Measurements from ENCODE around the gene ATP2A1.
"Not testable (repeated sequence)": the region's sequence is repeated elsewhere in the genome, so short reads cannot be mapped to it uniquely, and the experiment has no call there.

Gene ATP2A1

GRCh38 chr16:28858421-28858820, 19.9 kb upstream of the ATP2A1 start:
- in situ Hi-C loops (cut with HindIII; ENCODE audit: low sequenced_read_pairs): no loop called here

- in situ Hi-C loops (cut with HindIII; ENCODE audit: low sequenced_read_pairs): no loop called here
Observed at GRCh38 chr16:28859326-28859725, 19.0 kb upstream of the ATP2A1 start.

GRCh38 chr16:28863929-28864793, 14.1 kb upstream of the ATP2A1 start:
- in situ Hi-C loops (cut with HindIII; ENCODE audit: low sequenced_read_pairs): no loop called here

GRCh38 chr16:28865001-28865688, 13.1 kb upstream of the ATP2A1 start:
- in situ Hi-C loops (cut with HindIII; ENCODE audit: low sequenced_read_pairs): no loop called here

GRCh38 chr16:28865722-28866453, 12.4 kb upstream of the ATP2A1 start:
- in situ Hi-C loops (cut with HindIII; ENCODE audit: low sequenced_read_pairs): no loop called here

- in situ Hi-C loops (cut with HindIII; ENCODE audit: low sequenced_read_pairs): no loop called here
Observed at GRCh38 chr16:28866454-28866804, 11.9 kb upstream of the ATP2A1 start.

GRCh38 chr16:28867241-28867640, 11.0 kb upstream of the ATP2A1 start:
- in situ Hi-C loops (cut with HindIII; ENCODE audit: low sequenced_read_pairs): no loop called here

DNA sequence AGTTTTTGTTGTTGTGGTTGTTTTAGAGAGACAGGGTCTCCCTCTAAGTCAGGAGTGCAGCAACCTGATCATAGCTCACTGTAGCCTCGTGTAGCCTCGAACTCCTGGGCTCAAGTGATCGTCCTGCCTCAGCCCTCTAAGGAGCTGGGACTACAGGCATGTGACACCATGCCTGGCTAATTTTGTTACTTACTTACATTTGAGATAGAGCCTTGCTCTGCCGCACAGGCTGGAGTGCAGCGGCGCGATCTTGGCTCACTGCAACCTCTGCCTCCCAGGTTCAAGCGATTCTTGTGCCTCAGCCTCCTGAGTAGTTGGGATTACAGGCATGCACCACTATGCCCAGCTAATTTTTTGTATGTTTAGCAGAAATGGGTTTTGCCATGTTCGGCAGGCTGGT, 10.6 kb upstream of the ATP2A1 start:
- in situ Hi-C loops (cut with HindIII; ENCODE audit: low sequenced_read_pairs): not testable (repeated sequence)

DNA sequence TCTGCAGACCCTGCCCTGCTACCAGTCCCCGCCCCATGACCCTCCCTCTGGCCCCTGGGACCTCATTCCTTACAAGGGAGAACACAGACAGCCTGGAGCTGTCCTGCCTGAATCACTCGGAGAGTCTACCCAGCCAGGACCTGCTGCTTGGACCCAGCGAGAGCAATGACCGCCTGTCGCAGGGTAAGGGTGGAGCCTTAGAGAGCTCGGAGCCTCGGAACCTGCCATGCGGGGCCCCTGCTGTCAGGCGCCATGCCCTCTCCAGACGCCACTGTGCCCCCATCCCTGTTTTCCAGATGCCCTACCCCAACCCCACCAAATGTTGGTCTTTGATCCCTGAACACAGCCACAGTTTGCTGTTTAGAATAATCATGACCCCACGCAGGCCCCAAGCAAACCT, 9.1 kb upstream of the ATP2A1 start:
- in situ Hi-C loops (cut with HindIII; ENCODE audit: low sequenced_read_pairs): no loop called here

DNA sequence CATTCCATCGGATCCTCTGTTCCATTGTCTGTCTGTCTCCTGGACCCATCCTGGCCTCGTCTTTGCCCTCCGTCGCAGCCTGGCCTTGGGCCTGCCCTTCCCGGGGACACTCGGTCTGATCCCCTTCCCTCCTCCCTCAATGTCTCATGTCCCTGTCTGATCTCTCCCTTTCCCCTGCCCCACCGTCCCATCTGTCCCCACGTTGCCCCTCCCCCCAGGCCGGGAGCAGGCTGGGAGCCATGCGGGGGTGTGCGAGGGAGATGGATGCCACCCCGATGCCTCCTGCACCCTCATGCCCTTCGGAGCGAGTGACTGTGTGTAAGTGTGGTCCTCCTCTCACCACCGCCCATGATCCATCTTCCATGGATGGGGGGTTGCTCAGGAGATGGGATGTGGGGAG, 5.3 kb upstream of the ATP2A1 start:
- in situ Hi-C loops (cut with HindIII; ENCODE audit: low sequenced_read_pairs): loop anchor here (10.0 kb wide), 1 partner anchor 348 kb away; no protein-coding TSS in a partner anchor

- in situ Hi-C loops (cut with HindIII; ENCODE audit: low sequenced_read_pairs): loop anchor here (10.0 kb wide), 1 partner anchor 349 kb away; no protein-coding TSS in a partner anchor
Observed at GRCh38 chr16:28873543-28874201, 4.6 kb upstream of the ATP2A1 start.

- in situ Hi-C loops (cut with HindIII; ENCODE audit: low sequenced_read_pairs): loop anchor here (10.0 kb wide), 1 partner anchor 350 kb away; no protein-coding TSS in a partner anchor
Observed at GRCh38 chr16:28874406-28874805, 3.9 kb upstream of the ATP2A1 start.

DNA sequence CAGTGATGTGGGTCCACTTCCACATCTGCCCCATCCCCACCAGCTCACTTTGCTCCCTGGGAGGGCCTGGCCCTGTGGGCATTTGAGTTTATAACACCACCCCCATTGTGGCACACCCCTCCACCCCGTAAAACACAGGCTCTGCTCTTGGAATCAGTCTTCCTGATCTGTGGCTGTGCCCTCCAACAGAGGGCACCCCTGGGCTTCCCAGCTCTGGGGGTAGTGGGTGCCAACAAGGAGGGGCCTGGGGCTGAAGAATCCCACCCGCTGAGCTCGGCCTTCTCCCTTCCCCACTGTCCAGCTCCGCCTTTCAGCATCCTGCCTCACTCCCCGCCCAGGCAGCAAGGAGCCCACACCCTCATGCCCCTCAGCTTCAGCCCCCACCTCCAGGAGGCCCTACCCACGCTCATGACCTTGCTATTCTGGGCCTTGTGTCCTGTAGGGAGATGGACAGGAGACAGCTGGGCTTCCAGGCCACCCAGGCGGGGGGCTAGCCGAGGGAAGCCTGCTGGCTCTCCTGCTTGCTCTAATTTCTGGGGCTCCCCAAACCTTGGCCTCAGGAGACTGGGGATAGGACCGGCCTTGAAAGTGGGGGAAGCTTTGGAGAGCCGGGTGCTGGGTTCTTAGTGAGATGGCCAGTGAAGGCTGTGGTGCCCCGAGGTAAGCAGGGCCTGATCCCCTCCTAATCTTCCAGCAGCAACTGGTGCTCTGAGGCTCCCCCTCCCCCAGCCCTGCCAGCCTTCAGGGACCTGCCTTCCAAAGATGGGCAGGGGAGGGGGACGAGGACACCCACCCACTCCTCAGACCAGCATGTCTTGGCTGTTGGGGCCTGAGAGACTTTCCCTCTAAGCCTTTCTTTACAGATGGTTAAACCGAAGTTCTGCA, 2.9 kb upstream of the ATP2A1 start:
- in situ Hi-C loops (cut with HindIII; ENCODE audit: low sequenced_read_pairs): loop anchor here (5.0 to 10.0 kb wide), 2 partner anchors 87 to 351 kb away; no protein-coding TSS in a partner anchor

- in situ Hi-C loops (cut with HindIII; ENCODE audit: low sequenced_read_pairs): loop anchor here (5.0 to 10.0 kb wide), 2 partner anchors 86 to 351 kb away; no protein-coding TSS in a partner anchor
Observed at GRCh38 chr16:28876019-28876659, 2.1 kb upstream of the ATP2A1 start.

GRCh38 chr16:28876973-28877654, 1.2 kb upstream of the ATP2A1 start:
- in situ Hi-C loops (cut with HindIII; ENCODE audit: low sequenced_read_pairs): loop anchor here (5.0 to 10.0 kb wide), 2 partner anchors 85 to 352 kb away; no protein-coding TSS in a partner anchor

- in situ Hi-C loops (cut with HindIII; ENCODE audit: low sequenced_read_pairs): loop anchor here (5.0 to 10.0 kb wide), 2 partner anchors 85 to 353 kb away; no protein-coding TSS in a partner anchor
Observed at GRCh38 chr16:28877655-28878000, 660 bp upstream of the ATP2A1 start.

GRCh38 chr16:28879261-28879840, 1.1 kb downstream of the ATP2A1 start:
- in situ Hi-C loops (cut with HindIII; ENCODE audit: low sequenced_read_pairs): loop anchor here (5.0 to 10.0 kb wide), 2 partner anchors 83 to 355 kb away; no protein-coding TSS in a partner anchor
